ENCODE measurements around the gene NLRC5.

GRCh38 chr16:56993204-56993603, 3.8 kb downstream of the NLRC5 start:
- TF ChIP-seq CTCF (IDR thresholded peaks at IDR 0.05; ENCODE audit: insufficient read depth, low read length, poor library complexity, severe bottlenecking) (no peak), EZH2phosphoT487 (conservative IDR thresholded peaks at IDR 0.05; ENCODE audit: low read length) (no peak)
